GM12873 (cell line): ENCODE data around the gene MMP2.

Source experiments
- CTCF ChIP-seq: IDR thresholded peaks from 2 replicates; pipeline ENCODE4 v1.5.1; 2012; ENCODE audit warnings: low read depth, mild to moderate bottlenecking, moderate library complexity, low read length, control low read depth; ENCODE audit not compliant: insufficient read depth; ENCODE audit errors: missing control alignments

MMP2 gene

GRCh38 chr16:55495616-55496289 is 16.8 kb downstream of the MMP2 start:
- TF ChIP-seq CTCF = no peak

GRCh38 chr16:55496509-55497145 is 17.6 kb downstream of the MMP2 start:
- no peak for TF ChIP-seq CTCF

- no peak for TF ChIP-seq CTCF
These were observed 18.6 kb downstream of the MMP2 start for GRCh38 chr16:55497558-55497957.

- TF ChIP-seq CTCF = no peak
These were observed 19.1 kb downstream of the MMP2 start for GRCh38 chr16:55498101-55498500.

- TF ChIP-seq CTCF = no peak
These were observed 20.3 kb downstream of the MMP2 start for GRCh38 chr16:55499281-55499680.

- TF ChIP-seq CTCF = no peak
These were observed 21.0 kb downstream of the MMP2 start for GRCh38 chr16:55499951-55500529.

GRCh38 chr16:55500530-55501011 is 21.6 kb downstream of the MMP2 start:
- no peak for TF ChIP-seq CTCF
